Large intestine (tissue), 3 donors: ENCODE measurements around the gene NBPF3. TPM values are rescaled to one million over a fixed set of nuclear protein-coding genes. Genes with fewer than 3 reads are reported as not detected.

Experiments used
- DNase-seq, 2 donors: peaks; one replicate each; pipeline versions ENCODE4 v3.0.0 to v3.0.0-alpha.2; 2013
- H3K27ac ChIP-seq: one replicate; pipeline ENCODE4 v1.5.1; 2013; ENCODE audit warnings: low read length
- H3K27me3 ChIP-seq: 2 replicates; pipeline ENCODE4 v1.6.1; 2013; ENCODE audit warnings: low read length; ENCODE audit not compliant: control insufficient read depth, insufficient read depth
- H3K36me3 ChIP-seq: 2 replicates; pipeline ENCODE4 v1.6.1; 2013; ENCODE audit warnings: low read length; ENCODE audit not compliant: control insufficient read depth, insufficient read depth
- H3K4me1 ChIP-seq: one replicate; pipeline ENCODE4 v1.6.1; 2013; ENCODE audit warnings: low read length; ENCODE audit not compliant: control insufficient read depth, insufficient read depth
- H3K4me3 ChIP-seq: one replicate; pipeline ENCODE4 v1.5.1; 2013; ENCODE audit warnings: low read length
- H3K9me3 ChIP-seq: one replicate; pipeline ENCODE4 v1.6.1; 2013; ENCODE audit warnings: mild to moderate bottlenecking, low read depth, low read length, moderate library complexity; ENCODE audit not compliant: control insufficient read depth
- WGBS: methylation state at CpG from one replicate; pipeline ENCODE4 v1.1.5; 2013; ENCODE audit warnings: low lambda C conversion rate; ENCODE audit not compliant: insufficient coverage; 5-methylcytosine and 5-hydroxymethylcytosine counted together
- polyA plus RNA-seq: library from polyadenylated mRNA; unstranded; fragments of 120-200 nt; gene quantifications from one replicate; pipeline ENCODE4 v1.2.1, GENCODE V29; 2013

Gene NBPF3
- polyA plus RNA-seq, 1 donor, result 13.6 TPM

GRCh38 chr1:21531241-21531640 is 91.3 kb downstream of the NBPF3 start:
- WGBS, result no CpG with 5 or more reads among the region's 5 CpGs
- no peaks in the 10 kb centered on the region for H3K4me1 ChIP-seq
- no peak overlapping the region for H3K4me3 ChIP-seq
- peaks cover 4% of the 10 kb centered on the region for H3K27me3 ChIP-seq
- no peaks in the 10 kb centered on the region for H3K9me3 ChIP-seq
- H3K27ac ChIP-seq, result no peak overlapping the region
- DNase-seq, result no peak
- H3K36me3 ChIP-seq, result no peaks in the 10 kb centered on the region

- no peak overlapping the region for H3K4me3 ChIP-seq
- no peak overlapping the region for H3K27ac ChIP-seq
- no CpG with 5 or more reads among the region's 3 CpGs for WGBS
- no peaks in the 10 kb centered on the region for H3K4me1 ChIP-seq
- no peaks in the 10 kb centered on the region for H3K9me3 ChIP-seq
- no peaks in the 10 kb centered on the region for H3K36me3 ChIP-seq
- DNase-seq, result no peak
- H3K27me3 ChIP-seq, result peaks cover 5% of the 10 kb centered on the region
Observed at GRCh38 chr1:21532496-21532895, 92.6 kb downstream of the NBPF3 start.

- Histone ChIP-seq H3K9me3 (no peaks in the 10 kb centered on the region), H3K36me3 (no peaks in the 10 kb centered on the region), H3K27ac (no peak overlapping the region), H3K4me3 (no peak overlapping the region), H3K27me3 (peaks cover 9% of the 10 kb centered on the region), H3K4me1 (peaks cover 2% of the 10 kb centered on the region)
- DNase-seq, result no peak
- WGBS, result no CpG with 5 or more reads among the region's 4 CpGs
Observed at GRCh38 chr1:21532992-21533534, 93.1 kb downstream of the NBPF3 start.

DNA sequence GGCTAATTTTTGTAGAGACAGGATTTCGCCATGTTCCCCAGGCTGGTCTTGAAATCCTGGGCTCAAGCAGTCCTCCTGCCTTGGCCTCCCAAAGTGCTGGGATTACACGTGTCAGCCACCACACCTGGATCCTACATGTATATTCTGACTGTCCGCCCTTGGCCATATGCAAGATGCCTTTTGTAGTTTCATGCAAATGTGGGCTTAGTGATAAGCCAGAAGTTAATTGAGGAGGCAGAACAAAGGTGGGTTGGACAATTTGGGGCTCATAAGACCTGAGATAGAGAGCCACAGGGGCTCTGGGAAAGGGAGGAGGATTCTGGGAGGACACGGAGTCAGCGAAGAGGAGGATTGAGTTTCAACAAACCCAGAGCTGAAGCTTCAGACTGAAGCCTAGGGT is 94.2 kb downstream of the NBPF3 start:
- H3K27ac ChIP-seq, result no peak overlapping the region
- no peak overlapping the region for H3K4me3 ChIP-seq
- H3K9me3 ChIP-seq, result no peaks in the 10 kb centered on the region
- peaks cover 14% of the 10 kb centered on the region for H3K27me3 ChIP-seq
- no peaks in the 10 kb centered on the region for H3K36me3 ChIP-seq
- H3K4me1 ChIP-seq, result peaks cover 7% of the 10 kb centered on the region
- DNase-seq, result no peak
- no CpG with 5 or more reads among the region's 5 CpGs for WGBS

Other genes starting within 250 kb of the NBPF3 start
- 56.5 TPM for gene ECE1, start 149.7 kb upstream of the NBPF3 start, polyA plus RNA-seq
- gene ALPL, start 69.3 kb downstream of the NBPF3 start, polyA plus RNA-seq, result 1.5 TPM
- 68.1 TPM for gene RAP1GAP, start 229.2 kb downstream of the NBPF3 start, polyA plus RNA-seq